GM11168 (cell line): ENCODE measurements around the gene ZFYVE28.

Experiments used
- in situ Hi-C: fragments of 300-500 bp; cut with MboI; formaldehyde crosslinking; loops from one replicate; pipeline ENCODE4 v1.12.0; 2022; ENCODE audit warnings: low sequenced_read_pairs; ENCODE audit not compliant: unreplicated experiment

ZFYVE28 gene

DNA sequence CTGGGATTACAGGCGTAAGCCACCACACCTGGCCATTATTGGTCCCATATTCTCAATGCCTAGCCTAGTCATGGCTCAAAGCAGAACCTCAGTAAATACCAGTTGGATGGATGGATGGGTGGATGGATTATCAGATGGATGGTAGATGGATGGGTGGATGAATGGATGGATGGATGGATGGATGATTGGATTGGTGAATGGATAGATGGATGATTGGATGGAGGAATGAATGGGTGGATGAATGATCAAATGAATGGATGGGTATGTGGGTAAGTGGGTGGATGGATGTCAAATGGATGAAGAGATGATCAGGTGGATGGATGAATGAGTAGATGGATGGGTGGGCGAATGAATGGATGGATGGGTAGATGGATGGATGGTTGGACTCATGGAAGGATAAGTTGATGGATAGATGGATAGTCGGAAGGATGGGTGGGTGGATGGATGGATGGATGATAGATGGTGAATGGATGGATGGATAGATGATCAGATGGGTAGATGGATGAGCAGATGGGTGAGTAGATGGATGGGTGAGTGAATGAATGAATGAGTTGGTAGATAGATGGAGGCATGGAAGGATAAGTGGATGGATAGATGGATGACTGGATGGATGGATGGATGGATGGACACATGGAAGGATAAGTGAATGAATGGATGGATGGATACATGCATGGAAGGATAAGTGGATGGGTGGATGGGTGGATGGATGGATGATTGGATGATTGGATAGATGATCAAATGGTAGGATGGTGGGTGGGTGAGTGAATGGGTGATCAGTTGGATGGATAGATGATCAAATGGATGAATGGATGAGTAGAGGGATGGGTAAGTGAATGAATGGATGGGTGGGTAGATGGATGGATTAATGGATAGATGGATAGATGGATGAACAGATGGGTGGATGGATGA, 28.5 kb upstream of the ZFYVE28 start:
- in situ Hi-C loops: no loop called here

GRCh38 chr4:2445571-2445970, 27.1 kb upstream of the ZFYVE28 start:
- in situ Hi-C loops: no loop called here

DNA sequence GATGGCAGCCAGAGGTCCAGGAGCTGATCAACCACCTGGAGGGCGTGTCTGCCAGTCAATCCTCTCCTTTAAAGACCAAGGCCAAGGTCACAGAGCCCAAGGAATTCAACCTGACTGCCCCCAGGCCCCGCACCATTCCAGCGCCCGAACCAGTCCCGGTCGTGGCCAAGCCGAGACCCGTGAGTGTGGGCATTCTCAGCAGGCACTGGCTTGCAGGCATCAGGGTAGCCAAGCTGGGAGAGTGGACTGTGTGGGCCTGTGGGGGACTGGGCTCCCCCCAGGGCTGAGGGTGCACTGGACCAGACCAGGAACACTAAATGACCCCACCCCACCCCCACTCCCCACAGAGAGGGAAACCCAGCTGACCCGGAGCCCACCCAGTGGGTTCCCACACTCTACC, 26.7 kb upstream of the ZFYVE28 start:
- in situ Hi-C loops: no loop called here

DNA sequence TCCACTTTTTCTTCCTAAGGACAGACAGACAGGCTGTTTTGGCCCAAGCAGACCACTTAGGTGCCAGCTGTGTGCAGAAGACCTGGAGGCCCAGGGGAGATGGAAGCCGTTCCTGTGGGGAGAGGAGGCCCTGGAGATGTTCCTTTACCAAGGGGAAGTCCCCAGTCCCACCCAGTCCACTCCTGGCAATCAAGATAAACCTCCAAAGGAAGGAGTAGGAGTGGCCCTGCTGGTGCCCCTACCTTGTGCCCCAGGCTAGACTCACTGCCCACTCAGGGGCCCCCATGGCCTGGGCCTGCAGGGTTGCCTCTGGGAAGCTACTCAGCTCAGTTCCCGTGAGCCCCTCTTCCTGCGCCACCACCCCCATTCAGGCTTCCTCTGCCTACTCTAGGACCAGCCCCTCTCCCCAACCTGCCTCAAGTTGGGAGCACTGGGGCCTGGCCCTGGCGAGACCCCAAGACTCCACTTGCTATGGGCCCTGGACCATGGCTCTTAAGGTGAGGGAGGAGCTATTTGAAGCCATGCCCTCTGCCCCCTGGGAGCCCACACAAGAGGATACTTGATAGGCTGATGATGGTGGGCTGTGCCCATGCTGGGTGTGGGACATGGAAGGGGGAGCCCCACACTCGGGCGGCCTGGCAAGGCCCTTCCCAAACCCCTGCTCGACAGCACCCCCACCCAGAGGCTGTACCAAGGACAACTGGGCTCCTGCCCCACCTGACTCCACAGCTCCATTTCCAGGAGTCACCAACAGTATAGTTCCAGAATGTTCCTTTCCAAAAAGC, 25.7 kb upstream of the ZFYVE28 start:
- in situ Hi-C loops: no loop called here

- in situ Hi-C loops: no loop called here
Measured at GRCh38 chr4:2443061-2443730, 24.8 kb upstream of the ZFYVE28 start.

DNA sequence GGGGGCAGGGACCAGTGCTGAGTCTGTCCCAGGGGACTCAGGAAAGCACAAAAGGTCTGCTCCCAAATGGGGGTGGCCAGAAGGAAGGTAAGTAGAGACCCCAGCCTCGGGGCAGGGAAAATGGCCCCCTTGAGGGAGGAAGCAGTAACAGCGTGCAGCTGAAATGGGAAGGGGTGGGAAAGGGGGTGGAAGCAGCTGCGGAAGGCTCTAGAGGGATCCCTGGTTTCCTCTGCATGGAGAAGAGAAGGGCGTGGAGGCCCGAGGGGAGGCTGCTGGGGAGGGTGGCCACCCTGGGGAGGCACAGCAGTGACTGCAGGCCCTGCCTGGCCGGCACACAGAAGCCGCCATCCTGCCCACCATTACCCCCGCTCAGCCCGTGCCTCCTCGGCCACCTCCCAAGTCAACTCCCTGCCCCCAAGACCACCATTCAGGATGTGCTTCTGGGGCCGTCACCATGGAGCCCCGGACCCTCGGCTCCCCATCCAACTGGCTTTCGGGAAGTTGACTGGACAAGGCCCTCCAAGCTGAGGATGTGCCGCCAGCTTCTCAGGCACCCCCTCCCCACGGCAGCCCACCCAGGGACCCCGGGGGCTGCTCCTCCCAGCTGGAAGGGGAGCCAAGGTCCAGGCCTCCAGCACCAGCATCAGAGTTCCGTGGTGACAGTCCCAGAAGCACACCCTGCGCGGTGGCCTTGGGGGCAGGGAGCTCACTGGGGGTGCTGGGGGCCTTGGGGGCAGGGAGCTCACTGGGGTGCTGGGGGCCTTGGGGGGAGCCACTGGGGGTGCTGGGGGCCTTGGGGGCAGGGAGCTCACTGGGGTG, 23.9 kb upstream of the ZFYVE28 start:
- in situ Hi-C loops: no loop called here

DNA sequence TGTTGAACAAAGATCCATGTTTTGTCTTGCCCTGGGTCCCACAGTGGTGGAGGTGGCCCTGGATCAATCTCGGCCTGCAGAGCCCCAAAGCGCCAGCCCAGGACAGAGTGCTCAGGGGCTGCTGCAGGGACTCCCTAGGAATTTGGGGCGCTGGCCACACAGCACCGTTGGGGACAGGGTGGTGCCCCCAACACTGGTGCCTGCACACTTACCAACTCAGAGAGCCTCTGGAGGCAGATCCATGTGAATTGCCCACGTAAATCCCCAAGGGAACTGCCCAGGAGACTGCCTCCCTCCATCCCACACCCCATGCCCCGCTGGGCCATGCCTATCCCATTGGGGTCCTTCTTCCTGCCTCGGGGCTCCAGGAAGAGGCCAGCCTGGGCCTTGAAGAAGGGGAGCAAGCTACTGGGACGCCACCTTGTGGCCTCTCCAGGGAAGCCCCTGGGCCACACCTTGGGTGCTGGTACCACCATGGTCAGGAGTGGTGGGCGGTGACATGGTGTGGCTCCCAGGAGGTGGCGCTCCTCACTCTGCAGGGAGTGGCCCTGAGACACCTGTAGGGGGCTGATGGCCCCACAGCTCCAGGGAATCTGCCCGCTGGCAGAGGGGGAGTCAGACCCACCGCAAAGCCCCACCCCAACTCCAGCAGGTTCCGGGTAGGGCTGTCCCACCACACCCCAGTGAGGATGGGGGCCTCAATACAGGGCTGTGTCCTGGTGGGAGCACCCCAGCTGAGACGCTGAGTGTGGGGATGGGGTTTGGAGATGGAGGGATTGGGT, 23.1 kb upstream of the ZFYVE28 start:
- in situ Hi-C loops: no loop called here

DNA sequence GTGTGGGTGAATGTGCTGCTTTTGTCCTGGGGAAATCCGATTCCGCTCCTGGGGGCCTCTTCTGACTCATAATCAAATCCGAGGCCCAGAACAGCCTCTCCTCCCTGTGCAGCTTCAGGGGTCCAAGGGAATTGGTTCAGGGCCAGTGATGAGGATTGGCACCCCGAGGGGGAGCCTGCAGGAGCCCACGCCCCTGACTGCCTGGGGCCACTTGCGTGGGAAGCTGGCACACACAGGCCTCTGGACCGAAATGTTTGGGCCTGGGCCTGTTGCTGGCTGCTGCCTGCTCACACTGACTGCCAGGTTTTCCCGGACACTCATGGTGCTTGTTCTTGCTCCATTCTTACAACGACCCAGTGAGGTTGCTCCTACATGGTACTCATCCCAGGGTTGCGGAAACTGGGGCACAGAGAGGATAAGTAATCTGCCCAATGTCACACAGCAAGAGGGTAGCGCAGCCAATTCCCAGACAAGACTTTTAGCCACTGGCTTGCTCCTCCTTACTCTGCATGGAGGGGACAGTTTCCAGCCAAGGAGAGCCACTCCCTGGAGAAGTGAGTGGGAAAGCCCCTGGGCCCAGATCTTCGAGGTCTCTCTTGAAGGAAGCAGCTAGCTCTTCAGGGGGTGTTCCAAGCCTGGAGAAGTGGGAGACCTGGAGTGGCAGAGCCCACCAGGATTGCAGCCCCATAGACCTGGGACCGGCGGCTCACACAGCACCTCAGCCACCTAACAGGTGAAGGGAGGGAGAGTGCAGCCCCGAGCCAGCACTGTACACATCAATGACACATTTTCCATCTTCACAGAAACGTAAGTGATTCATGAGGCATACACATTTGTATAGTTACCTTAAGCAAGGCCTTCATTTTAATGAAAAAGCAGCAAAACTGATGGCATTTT, 20.6 kb upstream of the ZFYVE28 start:
- in situ Hi-C loops: no loop called here

- in situ Hi-C loops: no loop called here
Measured at GRCh38 chr4:2437475-2438215, 19.2 kb upstream of the ZFYVE28 start.

DNA sequence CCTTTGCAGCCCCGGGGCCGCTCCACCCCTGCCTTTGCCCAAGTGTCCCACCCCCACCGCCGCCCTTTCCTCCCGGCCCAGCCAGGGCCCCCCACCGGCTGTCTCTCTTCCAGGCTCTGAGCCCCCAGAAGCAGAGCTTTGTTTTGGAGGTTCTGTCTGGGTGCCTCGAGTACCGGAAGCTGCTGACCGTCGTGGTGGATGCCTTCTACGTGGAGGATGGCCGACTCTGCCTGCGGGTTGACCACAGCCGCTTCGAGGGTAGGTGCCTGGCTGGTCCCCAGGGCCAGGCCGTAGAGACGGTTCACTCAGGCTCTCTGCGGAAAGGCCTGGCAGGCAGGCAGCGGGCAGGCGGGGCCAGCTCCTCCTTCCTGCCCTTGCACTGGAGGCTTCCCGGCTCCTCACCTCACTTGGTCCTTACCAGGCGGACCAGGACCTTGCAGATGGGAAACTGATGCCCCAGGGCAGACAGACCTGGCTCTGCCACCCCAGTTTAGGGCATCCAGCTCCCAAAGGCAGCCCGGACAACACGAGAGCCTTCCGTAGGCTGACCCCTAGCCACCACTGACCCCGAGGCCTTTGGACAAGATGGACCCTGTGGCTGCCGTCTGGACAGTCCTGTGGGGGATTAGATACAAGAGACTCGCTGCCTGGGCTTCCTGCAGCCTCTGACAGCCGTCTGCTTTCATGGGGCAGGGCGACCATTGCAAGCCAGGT, 18.5 kb upstream of the ZFYVE28 start:
- in situ Hi-C loops: no loop called here

GRCh38 chr4:2436301-2436700, 17.9 kb upstream of the ZFYVE28 start:
- in situ Hi-C loops: no loop called here

DNA sequence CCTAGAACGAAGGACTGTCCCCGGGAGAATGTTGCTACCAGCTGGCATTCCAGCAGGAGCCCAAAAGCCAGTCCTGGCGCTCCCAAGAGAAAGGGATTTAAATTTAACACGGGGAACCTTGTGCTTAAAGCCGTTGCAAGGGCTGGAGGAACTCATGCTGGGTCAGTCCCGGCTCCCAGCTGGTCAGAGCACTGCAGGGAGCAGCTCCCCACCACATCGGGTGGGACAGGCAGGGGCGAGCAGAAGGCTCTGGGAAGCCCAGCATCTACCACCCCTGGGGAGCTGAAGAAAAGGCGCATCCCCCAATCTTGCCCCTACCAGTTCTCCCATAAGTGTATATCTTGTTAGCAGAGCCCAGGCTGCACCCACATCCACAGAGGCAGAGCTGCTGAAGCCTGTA, 16.0 kb upstream of the ZFYVE28 start:
- in situ Hi-C loops: no loop called here

GRCh38 chr4:2433609-2434350, 15.3 kb upstream of the ZFYVE28 start:
- in situ Hi-C loops: no loop called here

DNA sequence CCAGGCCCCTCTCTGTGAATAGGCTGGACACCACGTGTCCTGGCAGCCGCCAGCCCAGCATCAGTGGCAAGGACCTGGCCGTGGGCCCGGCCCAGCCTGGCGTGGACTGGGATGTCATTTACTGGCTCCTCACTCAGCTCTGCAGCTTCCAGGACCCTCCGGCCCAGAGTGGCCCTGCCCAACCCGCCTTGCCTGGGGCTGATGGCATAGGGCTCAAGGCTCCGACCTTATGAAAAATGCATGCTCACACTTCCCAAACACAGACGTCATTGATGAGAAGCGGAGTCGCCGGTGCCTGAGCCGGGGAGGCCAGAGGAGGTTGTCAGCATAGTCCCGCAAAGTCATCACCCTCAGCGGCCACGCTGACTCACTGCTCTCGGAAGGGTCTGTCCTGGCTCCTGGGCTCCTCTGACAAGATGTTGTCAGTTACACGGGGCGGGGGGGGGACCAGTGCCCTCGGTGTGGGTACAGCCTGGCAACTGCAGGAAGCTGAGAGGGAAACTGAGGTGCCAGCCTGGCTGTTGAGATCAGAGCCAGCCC, 14.6 kb upstream of the ZFYVE28 start:
- in situ Hi-C loops: no loop called here

GRCh38 chr4:2432004-2432403, 13.6 kb upstream of the ZFYVE28 start:
- in situ Hi-C loops: no loop called here
